GM19238 (cell line): Measurements from ENCODE around the gene MAP2K2.
A peak's percentile ranks its signal among the peaks of the same experiment; 100 is the strongest.
"Not testable (repeated sequence)": the region's sequence is repeated elsewhere in the genome, so short reads cannot be mapped to it uniquely, and the experiment has no call there.

Source experiments
- DNase-seq: peaks from one replicate; pipeline ENCODE4 v3.0.0; 2011; ENCODE audit warnings: low spot score; ENCODE audit not compliant: insufficient read length

MAP2K2 gene

GRCh38 chr19:4123615-4124568 is at the start of gene MAP2K2:
TSS of gene MAP2K2 (minus strand) at chr19:4124122. CDS start at chr19:4123875, 247 bp downstream.
- peak; percentile 96 for DNase-seq

- DNase-seq, result peak; percentile 30
Measured at GRCh38 chr19:4172861-4173473, 49.0 kb upstream of the MAP2K2 start.

DNA sequence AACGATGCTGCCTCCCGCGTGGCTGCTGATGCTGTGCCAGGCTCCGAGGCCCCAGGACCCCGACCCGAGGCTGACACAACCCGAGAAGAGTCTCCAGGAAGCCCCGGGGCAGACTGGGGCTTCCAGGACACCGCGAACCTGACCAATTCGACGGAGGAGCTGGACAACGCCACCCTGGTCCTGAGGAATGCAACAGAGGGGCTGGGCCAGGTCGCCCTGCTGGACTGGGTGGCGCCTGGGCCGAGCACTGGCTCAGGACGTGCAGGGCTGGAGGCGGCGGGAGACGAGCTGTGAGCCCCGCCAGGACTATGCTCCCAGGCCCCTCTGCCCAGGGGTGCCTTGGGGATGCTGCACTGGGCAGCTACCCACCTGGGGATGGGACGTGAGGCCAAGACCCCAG is 47.8 kb upstream of the MAP2K2 start:
- DNase-seq, result no peak

GRCh38 chr19:4164262-4164661 is 40.3 kb upstream of the MAP2K2 start:
- DNase-seq, result no peak

GRCh38 chr19:4161415-4162077 is 37.6 kb upstream of the MAP2K2 start:
- no peak for DNase-seq

DNA sequence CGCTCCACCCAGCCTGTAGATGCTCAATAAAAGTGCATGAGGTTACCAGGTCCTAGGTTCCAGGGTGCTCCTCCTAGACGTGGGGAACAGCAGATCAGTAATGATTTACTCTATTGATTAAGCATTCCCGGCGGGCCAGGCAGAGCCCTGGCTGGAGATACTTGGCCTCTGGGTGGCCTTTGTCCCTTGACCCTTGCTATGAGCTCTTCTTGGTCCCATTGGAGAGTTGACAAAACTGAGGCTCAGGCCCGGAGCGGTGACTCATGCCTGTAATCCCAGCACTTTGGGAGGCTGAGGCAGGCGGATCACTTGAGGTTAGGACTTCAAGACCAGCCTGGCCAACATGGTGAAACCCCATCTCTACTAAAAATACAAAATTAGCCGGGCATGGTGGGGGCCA is 34.0 kb upstream of the MAP2K2 start:
- DNase-seq, result not testable (repeated sequence)

DNA sequence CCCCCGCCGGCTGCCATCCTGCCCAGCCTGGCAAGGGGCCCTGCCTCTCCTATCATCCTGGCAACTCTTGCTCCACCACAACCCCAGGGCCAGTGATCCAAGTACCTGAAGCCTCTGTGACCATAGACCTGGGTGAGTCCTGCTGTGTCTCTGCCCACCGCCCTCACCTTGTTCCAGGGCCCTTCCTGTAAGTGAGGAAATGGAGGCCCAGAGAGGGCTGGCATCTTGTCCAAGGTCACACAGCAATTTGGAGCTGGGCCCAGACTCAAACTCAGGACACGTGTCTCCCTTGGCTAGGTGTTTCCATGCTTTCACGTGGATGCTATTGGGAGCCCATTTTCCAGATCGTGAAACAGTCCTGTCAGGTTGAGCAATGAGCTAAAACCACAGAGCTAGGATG is 33.2 kb upstream of the MAP2K2 start:
- DNase-seq, result no peak

GRCh38 chr19:4154571-4155312 is 30.8 kb upstream of the MAP2K2 start:
- DNase-seq, result no peak

- no peak for DNase-seq
Measured at GRCh38 chr19:4152241-4152998, 28.5 kb upstream of the MAP2K2 start.

- DNase-seq, result no peak
Measured at GRCh38 chr19:4151623-4152022, 27.7 kb upstream of the MAP2K2 start.

- no peak for DNase-seq
Measured at GRCh38 chr19:4149518-4150288, 25.8 kb upstream of the MAP2K2 start.

- DNase-seq, result no peak
Measured at GRCh38 chr19:4144666-4145249, 20.8 kb upstream of the MAP2K2 start.

DNA sequence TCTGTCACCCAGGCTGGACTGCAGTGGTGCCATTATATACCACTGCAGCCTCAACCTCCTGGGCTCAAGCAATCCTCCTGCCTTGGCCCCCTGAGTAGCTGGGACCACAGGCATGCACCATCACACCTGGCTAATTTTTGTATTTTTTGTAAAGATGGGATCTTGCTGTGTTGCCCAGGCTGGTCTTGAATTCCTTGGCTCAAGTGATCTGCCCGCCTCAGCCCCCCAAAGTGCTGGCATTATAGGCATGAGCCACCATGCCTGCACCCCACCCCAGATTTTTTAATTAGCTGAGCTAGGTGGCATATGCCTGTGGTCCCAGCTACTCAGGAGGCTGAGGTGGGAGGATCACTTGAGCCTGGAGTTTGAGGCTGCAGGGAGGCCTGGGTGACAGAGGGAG is 19.0 kb upstream of the MAP2K2 start:
- not testable (repeated sequence) for DNase-seq

DNA sequence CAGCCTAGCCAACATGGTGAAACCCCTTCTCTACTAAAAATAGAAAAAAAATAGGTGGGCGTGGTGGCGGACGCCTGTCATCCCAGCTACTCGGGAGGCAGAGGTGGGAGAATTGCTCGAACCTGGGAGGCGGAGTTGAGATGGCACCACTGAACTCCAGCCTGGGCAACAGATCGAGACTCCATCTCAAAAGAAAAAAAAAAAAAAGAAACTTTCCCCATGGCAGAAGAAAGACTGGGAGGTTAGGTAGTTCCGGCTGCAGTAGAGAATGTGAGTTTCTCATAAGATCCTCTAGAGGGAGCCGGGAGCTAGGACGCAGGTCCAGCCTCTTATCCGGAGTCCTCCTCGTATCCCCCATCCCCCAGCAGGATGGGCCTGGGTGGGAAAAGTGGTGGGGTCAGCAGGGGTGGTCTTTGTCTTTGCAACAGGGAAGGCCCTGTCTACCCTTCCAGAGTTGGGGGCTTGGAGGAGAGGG is 16.4 kb upstream of the MAP2K2 start:
- peak; percentile 67 for DNase-seq

DNA sequence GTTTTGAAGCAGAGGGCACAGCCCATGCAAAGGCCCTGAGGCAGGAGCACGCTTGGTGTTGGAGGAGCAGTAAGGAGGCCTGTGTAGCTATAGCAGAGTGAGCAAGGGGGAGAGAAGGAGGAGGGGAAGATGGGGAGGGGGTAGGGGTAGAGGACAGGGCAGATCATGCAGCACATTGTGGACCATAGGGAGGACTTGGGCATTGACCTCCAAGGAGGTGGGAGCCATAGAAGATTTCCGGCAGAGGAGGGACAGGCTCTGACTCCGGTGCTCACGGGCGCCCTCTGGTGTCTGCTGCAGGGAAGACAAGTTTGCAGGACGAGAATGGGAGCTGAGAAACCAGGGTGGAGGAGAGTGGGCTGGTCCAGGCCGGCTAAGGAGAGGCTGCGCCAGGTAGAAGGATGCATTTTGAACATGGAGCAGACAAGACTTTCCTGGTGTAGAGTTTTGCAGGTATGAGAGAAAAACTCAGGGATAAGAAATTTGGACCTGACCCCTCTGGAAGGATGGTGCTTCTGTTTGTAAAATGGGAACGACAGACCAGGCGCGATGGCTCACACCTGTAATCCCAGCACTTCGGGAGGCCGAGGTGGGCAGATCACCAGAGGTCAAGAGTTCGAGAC is 15.8 kb upstream of the MAP2K2 start:
- DNase-seq, result peak; percentile 80

DNA sequence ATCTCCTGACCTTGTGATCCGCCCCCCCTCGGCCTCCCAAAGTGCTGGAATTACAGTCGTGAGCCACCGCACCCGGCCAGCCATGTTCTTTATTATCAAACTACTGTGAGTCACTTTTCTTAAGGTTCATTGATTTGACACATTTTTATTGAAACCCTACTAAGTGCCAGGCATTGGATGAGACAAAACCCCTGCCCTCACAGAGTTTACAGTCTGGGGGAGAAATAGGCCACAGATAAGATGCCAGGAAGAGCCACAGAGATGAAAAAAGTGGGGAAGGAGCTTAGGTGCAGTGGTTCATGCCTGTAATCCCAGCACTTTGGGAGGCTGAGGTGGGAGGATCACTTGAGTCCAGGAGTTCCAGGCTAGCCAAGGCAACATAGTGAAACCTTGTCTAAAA is 14.5 kb upstream of the MAP2K2 start:
- no peak for DNase-seq

GRCh38 chr19:4136680-4137088 is 12.8 kb upstream of the MAP2K2 start:
- DNase-seq, result no peak

DNA sequence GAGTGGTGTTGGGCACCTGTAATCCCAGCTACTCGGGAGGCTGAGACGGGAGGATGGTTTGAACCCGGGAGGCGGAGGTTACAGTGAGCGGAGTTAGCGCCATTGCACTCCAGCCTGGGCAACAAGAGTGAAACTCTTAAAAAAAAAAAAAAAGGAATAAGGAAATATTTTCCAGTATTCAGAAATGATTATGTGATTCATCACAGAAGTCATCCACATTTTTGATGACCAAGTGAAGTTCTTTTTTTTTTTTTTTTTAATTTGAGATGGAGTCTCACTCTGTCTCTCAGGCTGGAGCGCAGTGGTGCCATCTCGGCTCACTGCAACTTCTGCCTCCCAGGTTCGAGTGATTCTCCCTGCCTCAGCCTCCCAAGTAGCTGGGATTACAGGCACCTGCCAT is 11.5 kb upstream of the MAP2K2 start:
- DNase-seq, result not testable (repeated sequence)

DNA sequence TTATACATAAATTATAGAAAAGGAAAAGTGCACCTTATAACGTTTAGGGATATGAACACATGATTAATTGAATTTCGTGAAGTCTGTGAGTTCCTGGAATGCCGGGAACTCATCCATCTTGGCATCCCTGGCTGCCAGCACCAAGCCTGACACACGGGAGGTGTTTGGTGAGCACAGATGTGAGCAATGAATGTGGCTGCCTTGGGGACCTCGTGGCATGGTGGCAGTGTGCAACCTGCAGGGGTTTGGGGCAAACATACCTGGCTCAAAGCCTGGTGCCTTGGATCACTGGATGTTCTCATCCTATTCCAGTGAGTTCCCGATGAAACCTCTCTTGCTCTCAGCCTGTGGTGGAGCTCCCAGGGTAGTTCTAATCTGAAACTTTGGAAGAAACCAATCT is 10.4 kb upstream of the MAP2K2 start:
- no peak for DNase-seq
